Urinary bladder (tissue), 4 donors: ENCODE results near the gene FAT3. TPM values are rescaled to one million over a fixed set of nuclear protein-coding genes. Genes with fewer than 3 reads are reported as not detected.

Experiments
- DNase-seq: peaks from one replicate; pipeline ENCODE4 v3.0.0-alpha.2; 2015; ENCODE audit errors: extremely low spot score
- H3K27ac ChIP-seq: one replicate; pipeline ENCODE4 v1.5.1; 2013; ENCODE audit warnings: low read depth, mild to moderate bottlenecking, moderate library complexity
- H3K36me3 ChIP-seq: one replicate; pipeline ENCODE4 v1.6.1; 2013; ENCODE audit warnings: mild to moderate bottlenecking, moderate library complexity; ENCODE audit not compliant: insufficient read depth
- H3K4me1 ChIP-seq: one replicate; pipeline ENCODE4 v1.6.1; 2013; ENCODE audit warnings: mild to moderate bottlenecking, moderate library complexity; ENCODE audit not compliant: insufficient read depth
- H3K4me3 ChIP-seq: one replicate; pipeline ENCODE4 v1.5.1; 2013; ENCODE audit warnings: low read depth, low read length
- WGBS: extraction: QIAGEN DNeasy Blood & Tissue Kit; methylation state at CpG from one replicate; pipeline ENCODE4 v1.1.7; 2013; 5-methylcytosine and 5-hydroxymethylcytosine counted together
- polyA plus RNA-seq: library from polyadenylated mRNA; stranded (reverse); fragments of 200-250 nt; gene quantifications from one replicate; pipeline ENCODE4 v1.2.3, GENCODE V29; 2013
- total RNA-seq: library from RNA; depleted of rRNA; stranded (reverse); fragments of >200 nt; gene quantifications from one replicate; pipeline ENCODE4 v1.2.3, GENCODE V29; 2014
- donor health status: healthy with polysubstance abuse.
- donor health status: healthy.

FAT3 gene
- total and polyA plus RNA-seq, 2 donors, result 4.1 to 56.7 TPM

DNA sequence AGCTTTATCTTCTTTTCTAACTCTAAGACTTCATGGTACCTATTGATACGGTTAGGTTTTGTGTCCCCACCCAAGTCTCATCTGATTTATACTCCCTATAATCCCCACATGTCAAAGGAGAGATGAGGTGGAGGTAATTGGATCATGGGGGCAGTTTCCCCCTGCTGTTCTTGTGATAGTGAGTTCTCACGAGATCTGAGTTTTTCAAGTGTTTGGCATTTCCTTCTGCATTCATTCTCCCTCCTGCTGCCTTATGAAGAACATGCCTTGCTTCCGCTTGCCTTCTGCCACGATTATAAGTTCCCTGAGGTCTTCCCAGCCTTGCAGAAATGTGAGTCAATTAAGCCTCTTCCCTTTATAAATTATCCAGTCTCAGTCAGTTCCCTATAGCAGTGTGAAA, 5.1 kb upstream of the FAT3 start:
- H3K4me1 ChIP-seq, result no peaks in the 10 kb centered on the region
- WGBS, result 70% methylated on average over 4 of the region's 4 CpGs
- no peak overlapping the region for H3K27ac ChIP-seq
- no peaks in the 10 kb centered on the region for H3K36me3 ChIP-seq
- H3K4me3 ChIP-seq, result no peak overlapping the region
- no peak for DNase-seq

- peaks cover 1% of the 10 kb centered on the region for H3K4me1 ChIP-seq
Observed at GRCh38 chr11:92222701-92223100, 1.9 kb upstream of the FAT3 start.

DNA sequence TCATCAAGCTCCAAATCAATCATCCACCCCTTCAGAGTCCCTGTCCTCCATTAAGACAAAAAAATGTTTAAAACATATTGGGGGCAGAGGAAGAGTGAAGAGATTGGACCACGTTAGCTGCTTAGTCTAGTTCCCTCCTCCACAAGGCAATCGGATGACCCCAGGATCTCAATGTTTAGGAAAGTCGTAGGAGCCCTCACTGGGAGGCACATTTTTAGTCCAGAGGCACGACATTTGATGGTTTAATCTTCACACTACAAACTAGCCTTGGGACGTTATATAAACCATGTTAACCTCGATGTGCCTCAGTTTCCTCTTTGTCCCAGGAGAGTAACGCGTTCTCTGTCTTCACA, 588 bp upstream of the FAT3 start:
- DNase-seq, result no peak
- Histone ChIP-seq H3K36me3 (no peaks in the 10 kb centered on the region), H3K4me3 (no peak overlapping the region), H3K4me1 (peaks cover 1% of the 10 kb centered on the region), H3K27ac (no peak overlapping the region)
- 2% methylated on average over 8 of the region's 8 CpGs for WGBS

More at GRCh38 chr11:92222701-92223100, 1.9 kb upstream of the FAT3 start:
- 79% methylated on average over 1 of the region's 1 CpG for WGBS
- no peak for DNase-seq
- Histone ChIP-seq H3K36me3 (no peaks in the 10 kb centered on the region), H3K27ac (no peak overlapping the region), H3K4me3 (no peak overlapping the region)

- Histone ChIP-seq H3K36me3 (no peaks in the 10 kb centered on the region), H3K4me1 (peaks cover 1% of the 10 kb centered on the region), H3K27ac (no peak overlapping the region), H3K4me3 (peak overlapping the region; percentile 30)
- no peak for DNase-seq
- WGBS, result under 1% methylated on average over 34 of the region's 34 CpGs
Observed at GRCh38 chr11:92225125-92225567, 528 bp downstream of the FAT3 start.

DNA sequence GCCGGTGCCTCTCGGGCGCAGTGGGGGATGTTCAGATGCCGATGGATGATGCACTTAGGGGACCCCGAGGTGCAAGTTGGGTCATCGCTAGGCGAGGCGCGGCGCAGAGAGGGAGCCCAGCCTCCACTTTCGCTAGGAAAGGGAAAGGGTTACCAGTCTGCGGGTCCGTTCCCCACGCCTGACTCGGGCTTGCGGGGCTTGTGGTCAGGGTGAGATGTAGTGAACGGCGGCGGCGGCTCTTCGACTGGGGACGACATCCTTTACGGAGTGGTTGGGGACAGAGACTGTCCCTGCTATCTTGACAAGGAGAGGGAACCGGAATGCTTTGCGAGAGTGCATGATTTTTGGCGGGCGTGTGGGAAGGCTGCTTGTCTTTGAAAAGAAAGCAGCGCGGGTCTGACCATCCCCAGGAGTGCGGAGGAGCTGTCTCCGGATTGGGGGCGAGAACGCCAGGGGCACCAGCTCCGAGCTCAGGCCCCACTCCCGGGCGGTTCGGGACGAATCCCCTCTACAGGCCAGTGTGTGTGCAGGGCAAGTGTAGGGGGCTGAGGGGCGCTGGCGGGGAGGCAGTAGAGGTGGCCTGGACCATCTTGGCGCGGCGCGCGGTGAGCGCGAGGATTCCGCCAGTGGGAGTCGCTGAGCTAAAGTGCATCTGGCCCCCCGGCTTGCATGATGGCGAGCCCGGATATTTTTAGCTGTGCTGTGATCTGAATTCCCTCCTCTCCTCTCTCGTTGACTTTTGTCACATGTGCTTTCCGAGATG, 1.1 kb downstream of the FAT3 start:
- DNase-seq, result no peak
- Histone ChIP-seq H3K36me3 (no peaks in the 10 kb centered on the region), H3K4me1 (peaks cover 1% of the 10 kb centered on the region), H3K27ac (no peak overlapping the region), H3K4me3 (peak overlapping the region; percentile 30)
- under 1% methylated on average over 54 of the region's 54 CpGs for WGBS

DNA sequence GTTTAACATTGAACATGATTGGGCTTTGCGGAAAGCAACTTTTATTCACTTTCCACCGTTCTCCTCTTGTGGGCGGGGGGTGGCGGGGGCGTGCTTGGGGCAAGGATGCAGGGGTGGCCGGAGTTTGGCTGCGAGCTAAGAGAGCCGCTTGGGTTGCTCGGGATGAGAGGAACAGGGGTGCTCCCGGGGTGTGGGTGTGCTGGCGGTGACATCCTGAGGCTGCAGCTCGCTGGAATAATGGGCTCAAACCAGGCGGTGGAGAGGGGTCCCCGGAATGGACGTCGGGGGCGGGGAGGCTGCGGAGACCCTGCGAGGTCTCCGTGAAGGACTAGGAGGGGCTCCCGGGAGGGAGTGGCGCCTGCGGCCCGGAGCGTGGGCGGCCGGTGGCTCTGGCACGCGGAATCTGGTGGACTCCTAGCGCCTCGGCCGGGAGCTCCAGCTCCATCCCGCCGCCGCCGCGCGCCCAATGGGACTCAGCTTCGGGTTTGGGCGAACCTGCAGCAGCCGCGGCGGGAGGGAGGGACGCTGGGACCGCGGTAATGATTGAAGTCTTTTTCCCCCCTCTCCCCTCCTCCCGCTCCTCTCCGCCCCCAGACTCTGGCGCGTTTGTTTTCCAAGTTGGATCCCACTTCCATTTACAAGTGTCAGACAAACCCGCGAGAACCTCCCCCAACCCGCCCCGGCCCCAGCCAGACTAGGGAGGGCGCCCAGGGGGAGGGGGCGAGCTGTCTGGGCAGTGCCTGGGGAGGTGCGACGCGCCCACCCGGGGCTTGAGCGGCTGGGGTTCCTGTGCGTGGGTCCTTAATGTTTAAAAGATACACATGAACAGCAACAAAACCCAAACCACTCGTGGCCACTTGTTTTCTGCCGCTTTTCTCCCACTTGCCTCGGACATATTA, 2.0 kb downstream of the FAT3 start:
- Histone ChIP-seq H3K4me1 (peaks cover 1% of the 10 kb centered on the region), H3K4me3 (peak overlapping the region; percentile 30), H3K27ac (no peak overlapping the region), H3K36me3 (no peaks in the 10 kb centered on the region)
- WGBS, result under 1% methylated on average over 65 of the region's 65 CpGs
- no peak for DNase-seq

DNA sequence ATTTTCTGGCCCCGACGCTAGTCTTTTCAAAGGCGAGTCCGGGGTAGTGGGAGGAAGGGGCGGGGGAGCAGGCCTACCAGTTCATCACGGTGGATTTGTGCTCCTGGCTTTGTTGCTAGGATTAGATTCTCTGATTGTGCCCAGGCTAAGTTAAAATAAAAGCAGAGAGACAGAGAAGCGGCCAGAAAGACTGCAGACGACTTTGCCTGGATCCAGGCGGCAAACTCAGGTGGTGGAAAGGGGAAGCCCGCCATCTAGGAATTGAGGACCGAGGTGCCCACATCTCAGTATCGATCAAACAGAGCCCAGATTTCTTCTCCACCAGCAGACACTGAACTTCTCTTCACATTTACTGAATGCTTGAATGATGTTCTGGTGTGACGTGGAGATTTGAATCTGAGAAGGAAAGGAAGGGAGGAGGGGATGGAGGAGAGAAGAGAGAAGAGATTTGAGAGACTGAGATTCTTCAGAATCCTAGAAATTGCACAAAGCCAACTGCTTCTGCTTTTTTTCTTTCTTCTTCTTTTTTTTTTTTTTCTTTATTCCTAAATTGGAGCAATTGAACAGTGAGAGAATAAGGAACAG, 2.7 kb downstream of the FAT3 start:
- peaks cover 1% of the 10 kb centered on the region for H3K4me1 ChIP-seq
- 8% methylated on average over 13 of the region's 13 CpGs for WGBS
- H3K27ac ChIP-seq, result no peak overlapping the region
- H3K36me3 ChIP-seq, result no peaks in the 10 kb centered on the region
- H3K4me3 ChIP-seq, result no peak overlapping the region
- no peak for DNase-seq

DNA sequence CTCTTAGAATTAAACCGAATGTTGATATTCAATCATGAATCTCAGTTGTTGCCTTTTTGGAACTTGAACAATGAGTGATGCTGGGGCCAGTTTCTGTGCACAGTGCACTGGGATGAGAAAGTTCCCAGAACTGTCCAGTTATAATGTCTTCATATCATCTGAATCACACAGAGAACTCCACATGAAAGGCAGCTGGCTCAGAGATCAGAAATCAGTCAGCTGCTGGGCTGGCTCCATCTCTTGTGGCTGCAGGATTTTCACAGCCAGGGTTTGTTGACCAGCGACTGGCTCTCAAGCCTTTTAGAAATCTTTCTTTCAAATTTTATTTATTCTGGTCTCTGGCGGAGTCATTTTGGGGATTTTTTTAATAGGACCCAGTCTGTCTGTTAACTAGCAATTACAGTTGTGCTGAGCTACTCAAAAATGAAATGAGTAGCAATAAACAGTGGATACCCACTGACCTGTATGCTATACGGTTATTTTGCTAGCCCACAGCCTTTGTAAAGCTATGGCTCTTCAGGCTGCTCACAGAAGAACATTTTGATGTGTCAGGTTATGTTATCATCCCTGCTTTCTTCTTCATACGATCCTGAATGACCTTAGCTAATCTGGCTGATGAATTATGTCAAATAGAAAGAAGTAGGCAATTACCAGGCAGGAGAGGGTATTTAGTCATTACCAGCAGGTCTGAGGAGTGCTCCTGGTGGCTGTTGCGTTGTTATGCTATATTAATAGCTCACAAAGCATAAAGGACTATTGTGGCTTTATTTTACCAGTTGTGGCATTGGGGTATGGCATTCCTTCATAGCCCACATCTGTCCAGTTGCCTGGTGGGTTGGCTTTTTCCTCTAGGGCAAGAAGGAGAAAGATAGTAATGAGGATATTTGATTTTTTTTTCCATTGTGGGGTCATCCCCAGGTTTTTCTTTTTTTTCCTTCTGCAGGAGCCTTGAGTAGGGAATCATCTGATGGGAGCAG, 3.6 kb downstream of the FAT3 start:
- Histone ChIP-seq H3K27ac (no peak overlapping the region), H3K4me1 (peaks cover 1% of the 10 kb centered on the region), H3K4me3 (no peak overlapping the region), H3K36me3 (no peaks in the 10 kb centered on the region)
- no peak for DNase-seq
- 72% methylated on average over 6 of the region's 6 CpGs for WGBS

GRCh38 chr11:92236856-92237255, 12.2 kb downstream of the FAT3 start:
- DNase-seq, result no peak
- WGBS, result 80% methylated on average over 1 of the region's 1 CpG
- Histone ChIP-seq H3K27ac (no peak overlapping the region), H3K4me3 (no peak overlapping the region), H3K4me1 (no peaks in the 10 kb centered on the region), H3K36me3 (no peaks in the 10 kb centered on the region)

DNA sequence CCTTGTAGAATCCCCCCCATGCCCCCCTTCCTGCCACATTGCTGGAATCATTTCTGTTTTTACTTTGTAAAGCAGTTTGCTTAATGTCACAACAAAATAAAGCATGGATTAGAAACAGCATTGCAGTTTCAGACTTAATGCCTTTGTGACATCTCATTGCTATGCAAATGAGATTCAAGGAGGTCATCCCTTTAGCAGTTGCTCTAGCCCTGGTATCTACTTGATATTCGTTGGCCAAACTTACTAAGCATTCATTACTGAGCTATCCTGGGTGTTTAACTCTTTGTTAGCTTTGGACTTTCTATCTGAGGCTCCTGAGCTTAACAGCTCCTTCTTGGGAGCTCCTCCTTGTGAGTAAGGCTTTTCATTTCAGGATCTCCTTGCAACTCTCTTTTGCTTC, 16.3 kb downstream of the FAT3 start:
- no peak overlapping the region for H3K27ac ChIP-seq
- no peak overlapping the region for H3K4me3 ChIP-seq
- H3K36me3 ChIP-seq, result no peaks in the 10 kb centered on the region
- no peak for DNase-seq
- no peaks in the 10 kb centered on the region for H3K4me1 ChIP-seq
- WGBS, result 17% methylated on average over 1 of the region's 1 CpG

- Histone ChIP-seq H3K4me3 (no peak overlapping the region), H3K4me1 (no peaks in the 10 kb centered on the region), H3K27ac (no peak overlapping the region), H3K36me3 (no peaks in the 10 kb centered on the region)
- WGBS, result 91% methylated on average over 5 of the region's 5 CpGs
- no peak for DNase-seq
Observed at GRCh38 chr11:92245700-92246271, 21.2 kb downstream of the FAT3 start.

DNA sequence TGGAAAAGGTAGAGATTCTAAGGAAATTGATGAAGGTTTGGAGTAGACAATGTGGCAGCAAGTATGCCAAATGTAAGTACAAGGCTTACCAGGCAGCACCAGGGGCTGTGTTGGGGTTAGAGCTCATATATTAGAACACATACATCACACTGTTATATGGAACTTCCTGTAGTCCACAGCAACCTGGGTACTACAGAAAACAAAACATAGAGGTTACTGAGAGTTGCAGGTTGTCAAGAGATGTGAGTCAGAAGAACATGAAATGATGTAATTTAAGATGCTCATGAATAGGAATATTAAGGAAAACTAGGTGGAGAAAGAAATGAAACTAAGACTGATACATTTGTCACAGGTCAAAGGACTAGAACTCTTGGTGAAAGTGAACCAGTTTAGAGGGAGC, 22.0 kb downstream of the FAT3 start:
- Histone ChIP-seq H3K27ac (no peak overlapping the region), H3K4me1 (no peaks in the 10 kb centered on the region), H3K36me3 (no peaks in the 10 kb centered on the region), H3K4me3 (no peak overlapping the region)
- no peak for DNase-seq
